Activated CD4-positive, alpha-beta T cell treated with anti-CD3 and anti-CD28 coated beads, Interleukin-2, amount 50 U/mL, for 16 hours (primary cell): ENCODE results near the gene CTSC.

Experiments
- DNase-seq: peaks from one replicate; pipeline ENCODE4 v3.0.0-alpha.2; 2020

Gene CTSC

GRCh38 chr11:88315015-88315414 is 22.5 kb downstream of the CTSC start:
- DNase-seq = no peak

DNA sequence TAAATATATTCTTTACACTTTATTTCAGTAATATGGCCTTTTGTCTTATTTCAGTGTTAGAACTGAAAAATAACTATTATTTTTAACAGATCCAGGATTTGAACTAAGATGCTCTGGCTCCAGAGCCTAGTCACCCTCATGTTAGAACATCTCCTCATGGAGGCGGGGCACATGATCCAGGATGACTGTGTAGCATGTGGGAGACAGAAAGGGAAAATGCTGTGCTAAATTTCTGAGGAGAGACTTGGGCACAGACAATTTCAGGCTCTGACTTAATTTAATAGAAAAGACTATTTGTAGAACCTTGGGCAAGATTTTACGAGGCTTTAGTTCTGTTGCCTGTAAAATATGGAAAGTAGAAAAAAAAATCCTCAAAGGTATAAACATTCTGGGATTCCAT is 24.1 kb downstream of the CTSC start:
- DNase-seq = no peak

GRCh38 chr11:88312628-88313027 is 24.9 kb downstream of the CTSC start:
- DNase-seq = no peak

DNA sequence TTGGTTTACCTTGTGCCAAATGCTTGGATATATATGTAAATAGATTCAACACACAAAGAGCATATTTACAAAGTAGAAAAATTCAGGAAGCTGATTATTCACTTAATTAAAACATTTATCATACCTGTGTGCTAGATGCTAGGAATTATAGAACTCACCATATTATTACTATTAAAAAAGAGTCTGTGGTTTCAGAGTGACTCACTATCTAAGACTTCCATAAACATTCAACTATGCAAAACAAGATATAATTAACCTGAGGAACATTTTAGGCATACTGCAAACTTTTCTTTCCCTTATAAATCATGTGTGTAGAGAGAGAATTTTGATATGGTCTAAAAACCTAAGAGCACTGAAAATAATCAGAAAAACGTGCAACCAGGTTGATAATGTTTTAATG is 27.3 kb downstream of the CTSC start:
- no peak for DNase-seq

GRCh38 chr11:88308576-88308975 is 29.0 kb downstream of the CTSC start:
- no peak for DNase-seq

DNA sequence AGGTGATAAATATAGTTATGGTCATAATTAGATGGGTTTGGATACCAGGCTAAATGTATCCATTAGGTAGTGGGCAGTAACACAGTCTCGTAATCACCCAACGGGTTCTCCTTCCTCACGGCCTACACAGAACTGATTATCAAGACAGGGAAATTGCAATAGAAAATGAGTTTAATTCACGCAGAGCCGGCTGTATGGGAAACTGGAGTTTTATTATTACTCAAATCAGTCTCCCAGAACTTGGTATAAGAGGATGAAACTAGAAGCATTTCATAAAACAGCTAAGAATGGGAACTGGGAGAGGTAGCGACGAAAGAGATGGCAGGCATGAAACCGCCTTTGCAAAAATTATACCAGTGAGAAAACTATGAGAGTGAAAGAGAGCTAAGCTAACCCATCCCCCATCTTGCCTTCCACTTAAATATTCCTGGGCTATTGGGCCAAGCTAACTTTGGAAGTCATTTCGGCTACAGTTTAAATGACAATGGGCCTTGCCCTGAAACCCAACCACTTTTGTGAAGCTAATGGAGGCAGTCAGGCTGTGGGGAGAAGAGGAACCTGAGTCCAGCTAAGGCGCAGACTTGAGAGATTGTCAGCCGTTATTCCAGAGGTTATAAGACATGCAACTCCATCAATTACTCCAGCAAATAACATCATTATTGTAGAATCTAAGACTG is 29.6 kb downstream of the CTSC start:
- DNase-seq = no peak

GRCh38 chr11:88306785-88307184 is 30.8 kb downstream of the CTSC start:
- no peak for DNase-seq

- no peak for DNase-seq
These were observed 32.1 kb downstream of the CTSC start for GRCh38 chr11:88305430-88305829.

DNA sequence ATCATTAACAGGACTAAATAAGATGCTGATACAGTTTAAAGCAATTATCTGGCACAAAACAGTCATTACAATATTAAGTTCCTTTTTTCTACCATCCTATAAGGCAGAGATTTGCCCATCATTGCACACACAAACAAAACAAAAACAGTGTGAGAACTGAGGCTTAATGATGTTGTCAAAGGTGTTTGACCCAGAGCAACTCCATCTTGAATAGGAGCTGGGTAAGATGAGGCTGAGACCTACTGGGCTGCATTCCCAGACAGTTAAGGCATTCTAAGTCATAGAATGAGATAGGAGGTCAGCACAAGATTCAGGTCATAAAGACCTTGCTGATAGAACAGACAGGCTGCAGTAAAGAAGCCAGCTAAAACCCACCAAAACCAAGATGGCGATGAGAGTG is 33.2 kb downstream of the CTSC start:
- no peak for DNase-seq

DNA sequence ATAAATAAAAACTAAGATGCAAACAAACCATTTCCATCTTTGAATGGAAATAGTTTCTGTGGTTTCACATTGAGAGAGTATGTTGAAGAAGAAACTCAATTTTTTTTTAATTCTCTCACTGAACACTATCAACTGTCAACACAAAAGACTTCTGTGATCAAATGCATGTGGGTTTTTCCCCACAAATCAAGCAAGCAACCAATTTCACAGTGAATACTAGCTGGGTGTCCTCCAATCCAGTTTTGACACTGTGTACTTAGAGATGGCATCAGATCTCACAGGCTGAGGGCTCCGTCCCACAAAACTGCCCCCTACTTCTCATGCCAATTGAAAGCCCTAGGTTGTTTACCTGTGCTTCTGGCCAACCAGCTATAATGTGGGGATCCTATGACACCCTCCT is 34.5 kb downstream of the CTSC start:
- DNase-seq = peak; percentile 44

DNA sequence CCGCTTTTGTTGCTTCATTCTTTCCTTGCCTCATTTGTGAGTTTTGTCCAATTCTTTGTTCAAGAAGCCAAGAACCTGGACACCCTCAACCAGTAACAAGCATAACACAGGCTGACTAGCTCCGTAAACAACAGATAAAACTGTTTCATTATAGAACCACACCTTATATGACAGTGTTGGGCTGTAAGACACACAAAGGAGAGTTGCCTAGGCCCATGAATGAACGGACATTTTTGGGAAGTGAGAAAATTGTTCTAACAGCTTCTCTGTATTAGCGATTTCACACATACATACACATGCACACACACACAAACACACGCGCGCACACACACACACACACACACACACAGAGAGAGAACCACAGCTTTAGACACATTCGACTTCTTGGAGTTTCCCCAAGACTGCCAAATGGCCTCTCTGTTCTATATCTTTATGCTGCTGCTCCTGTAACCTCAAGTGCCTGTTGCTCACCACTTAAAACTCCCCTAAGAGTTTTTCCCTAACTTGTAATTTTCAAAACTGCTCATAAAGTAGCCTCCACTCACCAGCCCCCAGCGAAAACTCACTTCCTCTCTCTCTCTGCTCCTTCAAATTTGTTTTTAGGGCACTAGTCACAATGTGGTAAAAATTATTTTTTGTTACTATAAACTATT is 35.9 kb downstream of the CTSC start:
- peak; percentile 34 for DNase-seq

DNA sequence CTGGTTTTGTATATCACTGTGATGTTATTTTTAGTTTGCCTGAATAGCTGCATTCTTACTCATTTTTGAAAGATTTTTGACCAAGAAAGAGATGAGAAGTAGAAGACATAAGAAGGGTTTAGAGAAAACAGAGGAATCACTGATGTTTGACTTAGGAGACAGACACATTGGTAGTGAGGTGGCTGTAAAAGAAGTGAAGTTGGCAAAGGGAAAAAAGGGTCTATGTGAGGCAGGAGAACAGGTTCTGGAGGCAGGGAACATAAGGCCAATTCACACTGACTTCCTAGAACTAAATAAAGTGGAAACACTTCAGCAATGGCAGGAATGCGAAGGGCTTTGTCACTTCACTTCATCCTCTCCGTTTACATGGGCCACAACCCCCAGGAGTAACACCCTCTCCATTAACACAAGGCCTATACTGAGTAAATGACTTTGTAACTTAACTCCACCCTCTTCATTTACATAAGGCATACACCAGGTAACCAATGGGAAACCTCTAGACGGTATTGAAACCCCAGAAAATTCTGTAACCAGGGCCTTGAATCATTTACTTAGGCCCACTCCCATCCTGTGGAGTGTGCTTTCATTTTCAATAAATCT is 36.5 kb downstream of the CTSC start:
- peak; percentile 33 for DNase-seq

DNA sequence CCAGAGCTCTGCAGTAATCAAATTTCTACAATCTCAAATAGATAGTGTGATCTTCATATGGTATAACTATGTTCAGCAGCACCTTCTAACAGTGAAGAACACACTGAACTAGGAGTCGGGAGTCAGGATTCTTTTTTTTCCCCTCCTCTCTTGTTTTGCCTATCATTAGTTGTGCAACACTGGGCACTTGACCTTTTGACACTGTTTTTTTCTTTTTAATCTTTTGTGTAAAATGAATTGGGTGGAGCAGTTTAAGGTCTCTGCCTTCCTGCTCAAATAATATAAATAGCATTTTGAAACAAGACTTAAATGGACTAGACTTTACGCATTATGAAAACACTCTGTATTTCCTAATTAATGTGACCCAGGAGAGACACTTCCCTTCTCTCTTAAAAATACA is 39.7 kb downstream of the CTSC start:
- DNase-seq = no peak

- no peak for DNase-seq
These were observed 40.1 kb downstream of the CTSC start for GRCh38 chr11:88297421-88297820.

DNA sequence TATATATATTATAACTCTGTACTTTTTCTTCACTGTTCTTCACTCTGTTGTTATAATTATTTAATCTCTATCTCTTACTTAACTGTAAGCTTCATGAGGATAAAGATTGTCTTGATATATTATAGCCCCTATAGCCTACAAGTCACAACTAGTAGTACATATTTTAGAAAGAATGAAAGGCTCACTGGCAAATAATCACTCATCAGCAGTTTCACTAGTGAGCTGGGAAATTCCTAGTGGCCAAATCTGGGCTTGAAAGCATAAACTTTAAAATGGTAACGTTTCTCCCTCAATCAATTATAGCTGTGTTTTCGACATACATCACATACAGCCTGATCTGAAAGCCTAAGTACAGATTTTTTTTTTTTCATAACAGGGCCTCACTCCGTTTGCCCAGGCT is 42.5 kb downstream of the CTSC start:
- DNase-seq = no peak

DNA sequence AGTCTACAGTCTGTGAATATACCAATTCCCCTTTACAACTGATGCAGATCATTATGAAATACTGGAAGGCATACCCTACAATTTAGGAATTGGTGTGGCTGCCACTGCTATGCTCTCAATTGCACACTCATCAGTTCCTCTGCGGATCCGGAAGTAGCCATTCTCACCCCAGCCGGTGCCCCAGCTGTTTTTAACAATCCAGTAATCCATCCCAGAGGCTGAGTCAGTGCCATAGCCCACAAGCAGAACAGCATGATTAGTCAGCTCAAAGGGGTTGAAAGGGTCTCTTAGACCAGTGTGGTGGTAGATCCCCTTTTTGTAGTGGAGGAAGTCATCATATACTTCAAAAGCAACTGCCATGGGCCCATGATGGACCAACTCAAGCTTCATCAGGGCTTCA is 43.6 kb downstream of the CTSC start:
- DNase-seq = no peak

DNA sequence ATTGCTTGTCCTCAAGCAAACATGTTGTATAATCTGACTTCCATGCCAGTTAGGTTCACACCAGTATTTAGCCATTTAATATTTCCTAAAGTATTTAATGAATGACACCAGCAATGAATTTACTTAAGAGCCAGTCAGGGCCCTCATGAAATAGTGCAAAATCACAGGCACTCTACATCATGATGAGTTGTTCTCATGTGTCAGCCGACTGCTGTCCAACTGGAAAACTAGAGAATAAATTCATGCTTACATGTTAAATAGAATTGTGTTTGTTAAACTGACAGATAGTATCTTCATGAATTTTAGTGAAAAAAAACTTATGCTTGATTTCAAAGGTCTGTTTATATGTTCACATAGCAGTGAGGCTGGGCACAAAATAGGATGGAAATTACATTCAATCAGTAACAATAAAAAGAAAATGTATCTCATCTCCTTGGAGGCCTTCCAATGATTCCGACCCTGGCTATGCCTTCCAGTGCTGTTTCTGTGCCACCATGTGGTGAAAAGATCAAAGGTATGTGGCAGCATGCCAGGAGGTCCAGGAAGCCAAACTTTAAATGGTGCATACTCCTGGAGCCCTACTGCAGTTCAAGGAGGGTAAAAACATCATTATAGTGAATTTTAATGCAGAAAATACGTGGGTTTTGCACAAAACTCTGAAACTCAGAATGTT is 45.2 kb downstream of the CTSC start:
- DNase-seq = no peak

GRCh38 chr11:88288560-88288959 is 49.0 kb downstream of the CTSC start:
- DNase-seq = no peak

GRCh38 chr11:88284336-88285050 is 53.0 kb downstream of the CTSC start:
- DNase-seq = no peak

DNA sequence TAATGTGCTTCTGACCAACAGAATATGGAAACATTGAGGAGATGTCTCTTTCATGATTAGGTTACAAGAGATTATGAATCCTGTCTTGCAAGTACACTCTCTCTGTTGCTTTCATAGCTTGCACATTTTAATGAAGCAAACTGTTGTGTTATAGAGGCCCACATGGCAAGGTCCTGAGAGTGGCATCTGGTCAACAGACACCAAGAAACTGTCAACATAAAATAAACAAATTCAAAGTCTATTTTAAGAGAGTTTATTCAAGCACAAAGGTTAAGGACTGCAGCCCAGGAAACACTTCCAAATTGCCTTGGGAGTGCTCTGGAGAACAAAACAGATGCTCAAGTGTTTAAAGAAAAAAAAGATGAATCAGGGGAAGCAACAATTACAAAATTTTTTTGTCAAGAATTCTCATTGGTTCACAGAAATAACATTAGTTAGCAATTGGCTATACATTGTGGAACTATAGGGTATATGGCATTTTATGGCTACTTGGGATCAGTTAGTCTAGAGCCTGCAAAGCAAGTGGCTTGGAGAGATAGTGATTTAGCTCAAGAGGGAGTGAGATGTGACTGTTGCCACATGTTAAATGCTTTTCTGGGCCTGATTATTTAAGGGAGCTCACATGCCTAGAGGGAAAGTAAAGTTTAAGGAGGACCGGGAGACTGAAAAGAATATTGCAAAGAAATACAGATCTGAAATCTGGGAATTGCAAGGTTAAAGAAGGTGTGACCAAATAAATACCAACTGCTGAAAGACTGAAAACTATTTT is 54.6 kb downstream of the CTSC start:
- DNase-seq = no peak

DNA sequence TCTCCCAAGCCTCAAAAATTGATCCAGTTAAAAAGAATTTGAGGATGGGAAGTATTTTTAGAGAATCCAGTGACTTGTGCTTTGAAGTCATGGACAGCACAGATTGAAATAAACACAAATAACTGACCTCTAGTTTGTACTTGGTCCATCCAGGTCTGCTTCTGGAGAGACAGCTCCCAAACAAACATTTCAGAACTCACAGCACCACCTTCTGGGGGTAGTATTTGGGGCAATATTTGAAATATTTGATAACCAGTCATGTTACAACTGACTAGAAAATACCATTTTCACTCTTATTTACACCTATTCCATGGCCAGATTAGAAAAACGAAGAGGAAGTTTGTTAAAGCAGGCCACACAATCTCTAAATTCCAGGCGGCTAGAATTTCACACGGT is 56.2 kb downstream of the CTSC start:
- no peak for DNase-seq

DNA sequence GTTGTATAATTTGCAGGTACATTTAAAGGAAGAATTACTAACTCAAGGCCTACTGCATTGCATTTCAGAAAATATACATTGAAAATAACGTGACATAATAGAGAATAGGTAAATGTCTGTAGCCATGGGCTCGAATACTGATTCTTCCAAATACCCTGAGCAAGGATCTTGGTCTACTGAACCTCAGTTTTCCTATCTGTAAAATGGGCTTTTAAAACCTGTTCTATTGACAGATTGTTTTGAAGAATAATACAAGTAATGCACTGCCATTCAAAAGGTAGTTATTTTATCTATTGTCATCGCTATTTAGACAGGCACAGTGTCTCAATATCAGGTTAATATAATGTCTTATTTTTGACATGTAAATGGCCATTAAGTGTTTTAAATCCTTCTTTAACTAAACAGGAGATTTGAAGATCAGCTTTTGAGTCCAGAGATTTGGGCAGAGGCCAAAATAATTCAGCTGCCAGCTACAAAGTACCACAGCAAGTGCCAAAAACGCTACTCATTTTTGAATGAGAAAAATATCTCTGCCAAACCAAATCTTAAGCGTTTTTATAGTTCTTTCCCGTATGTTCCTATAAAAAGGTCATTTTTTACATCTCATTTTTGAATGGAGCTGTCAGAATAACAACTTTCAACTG is 56.7 kb downstream of the CTSC start:
- no peak for DNase-seq
